T follicular helper cell (primary cell): ENCODE measurements around the gene NPEPPS.

ENCODE experiments used
- DNase-seq: peaks from one replicate; pipeline ENCODE4 v3.0.0-alpha.2; 2020; ENCODE audit warnings: low read depth

NPEPPS gene

DNA sequence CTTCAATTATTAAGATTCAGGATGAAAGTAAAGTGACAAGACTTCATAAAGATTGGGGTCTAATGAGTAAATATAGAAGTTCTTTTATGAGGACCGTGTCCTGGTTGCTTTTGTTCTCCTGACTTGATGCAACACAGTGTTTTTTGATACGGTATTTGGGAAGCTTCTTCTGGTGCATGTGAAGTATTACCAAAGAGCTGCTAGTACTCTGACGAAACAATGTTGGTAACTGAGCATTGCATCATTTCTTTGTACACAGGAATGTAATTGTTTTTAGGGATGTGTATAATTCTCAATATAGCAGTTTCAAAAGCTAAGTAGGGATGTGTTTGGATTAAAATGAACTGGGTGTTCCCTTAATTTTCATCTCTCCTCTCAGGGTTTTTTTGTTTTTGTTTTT is 134.7 kb downstream of the NPEPPS start:
- no peak for DNase-seq

DNA sequence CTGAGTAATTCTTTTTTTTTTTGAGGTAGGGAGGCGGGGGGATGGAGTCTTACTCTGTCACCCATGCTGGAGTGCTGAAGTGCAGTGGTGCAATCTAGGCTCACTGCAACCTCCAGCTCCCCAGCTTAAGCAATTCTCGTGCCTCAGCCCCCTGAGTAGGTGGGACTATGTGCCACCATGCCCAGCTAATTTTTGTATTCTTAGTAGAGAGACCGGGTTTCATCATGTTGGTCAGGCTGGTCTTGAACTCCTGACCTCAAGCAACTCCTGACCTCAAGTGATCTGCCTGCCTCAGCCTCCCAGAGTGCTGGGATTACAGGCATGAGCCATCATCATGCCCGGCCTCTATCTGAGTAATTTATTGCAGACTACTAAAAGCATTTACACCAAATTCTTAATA is 138.2 kb downstream of the NPEPPS start:
- no peak for DNase-seq

DNA sequence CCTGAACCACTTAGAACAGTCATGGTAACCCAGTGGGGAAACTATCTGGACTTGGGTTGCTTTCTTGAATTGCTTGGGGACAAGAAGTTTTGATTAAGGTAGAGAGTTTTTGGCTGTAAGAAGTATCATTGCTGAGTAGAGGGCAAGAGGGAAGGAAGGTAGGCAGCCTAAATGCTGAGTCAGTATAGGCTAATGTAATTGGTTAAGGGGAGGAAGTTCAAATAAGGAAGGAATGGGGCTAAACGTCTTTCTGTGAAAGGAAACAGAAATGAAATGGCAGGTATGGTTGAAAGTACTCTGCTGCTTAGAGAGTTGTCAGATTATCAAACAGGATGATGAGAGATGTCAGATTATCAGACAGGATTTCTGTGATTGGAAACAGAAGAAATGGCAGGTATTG is 139.2 kb downstream of the NPEPPS start:
- no peak for DNase-seq
